ENCODE measurements around the gene CREB5.

GRCh38 chr7:28858895-28859294, 446.6 kb downstream of the CREB5 start:
- TF ChIP-seq, protein P1, sequence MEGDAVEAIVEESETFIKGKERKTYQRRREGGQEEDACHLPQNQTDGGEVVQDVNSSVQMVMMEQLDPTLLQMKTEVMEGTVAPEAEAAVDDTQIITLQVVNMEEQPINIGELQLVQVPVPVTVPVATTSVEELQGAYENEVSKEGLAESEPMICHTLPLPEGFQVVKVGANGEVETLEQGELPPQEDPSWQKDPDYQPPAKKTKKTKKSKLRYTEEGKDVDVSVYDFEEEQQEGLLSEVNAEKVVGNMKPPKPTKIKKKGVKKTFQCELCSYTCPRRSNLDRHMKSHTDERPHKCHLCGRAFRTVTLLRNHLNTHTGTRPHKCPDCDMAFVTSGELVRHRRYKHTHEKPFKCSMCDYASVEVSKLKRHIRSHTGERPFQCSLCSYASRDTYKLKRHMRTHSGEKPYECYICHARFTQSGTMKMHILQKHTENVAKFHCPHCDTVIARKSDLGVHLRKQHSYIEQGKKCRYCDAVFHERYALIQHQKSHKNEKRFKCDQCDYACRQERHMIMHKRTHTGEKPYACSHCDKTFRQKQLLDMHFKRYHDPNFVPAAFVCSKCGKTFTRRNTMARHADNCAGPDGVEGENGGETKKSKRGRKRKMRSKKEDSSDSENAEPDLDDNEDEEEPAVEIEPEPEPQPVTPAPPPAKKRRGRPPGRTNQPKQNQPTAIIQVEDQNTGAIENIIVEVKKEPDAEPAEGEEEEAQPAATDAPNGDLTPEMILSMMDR (IDR thresholded peaks at IDR 0.05): no peak
- TF ChIP-seq POLR2A (IDR thresholded peaks at IDR 0.05): no peak
